IPS DF 19.7 (cell line): Measurements from ENCODE around the gene MFRP.

Source experiments
- DNase-seq: peaks from one replicate; pipeline ENCODE4 v3.0.0-alpha.2; 2013; ENCODE audit warnings: low read depth, low spot score

MFRP gene

DNA sequence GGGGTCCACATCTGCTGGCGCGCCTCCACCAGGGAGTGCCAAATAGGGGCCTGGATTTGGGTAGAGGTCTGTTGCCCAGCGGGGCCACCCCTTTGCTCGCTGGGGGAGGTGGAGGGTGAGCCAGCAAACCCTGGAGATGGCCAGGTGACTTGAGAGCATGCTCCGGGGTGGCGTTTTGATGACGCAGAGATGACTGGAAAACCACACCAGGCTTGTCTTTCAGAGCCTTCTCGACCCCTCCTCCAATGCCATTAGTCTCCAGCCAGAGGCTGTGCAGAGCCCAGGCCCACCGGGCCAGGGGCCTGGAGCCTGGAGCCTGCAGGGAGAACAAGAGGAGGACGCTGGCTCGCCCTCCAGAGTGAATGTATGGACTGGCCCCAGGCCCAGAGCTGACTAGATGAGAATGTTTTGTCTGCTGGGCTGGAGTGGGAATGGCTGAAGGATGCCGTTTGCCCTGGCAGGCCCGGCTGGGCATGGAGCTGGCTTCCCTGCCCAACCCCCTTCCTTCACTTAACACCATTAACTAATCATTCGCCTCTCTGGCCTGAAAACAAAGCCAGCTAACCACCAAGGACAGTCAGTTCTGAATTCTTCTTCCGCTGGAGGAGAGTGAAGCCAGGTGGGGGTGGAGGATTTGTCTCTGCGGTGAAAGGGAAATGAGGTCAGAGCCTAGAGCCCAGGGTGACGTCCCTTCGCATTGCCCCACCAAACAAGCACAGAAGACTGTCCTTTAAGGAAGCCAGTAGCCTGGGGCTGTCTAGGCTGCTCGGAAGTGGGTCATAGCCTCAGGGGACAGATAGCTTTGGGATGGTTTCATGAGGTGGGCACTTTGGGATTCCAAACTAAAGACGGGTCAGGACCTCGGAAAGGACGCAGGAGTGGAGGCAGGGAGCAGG, 28.0 kb downstream of the MFRP start:
- DNase-seq = no peak

DNA sequence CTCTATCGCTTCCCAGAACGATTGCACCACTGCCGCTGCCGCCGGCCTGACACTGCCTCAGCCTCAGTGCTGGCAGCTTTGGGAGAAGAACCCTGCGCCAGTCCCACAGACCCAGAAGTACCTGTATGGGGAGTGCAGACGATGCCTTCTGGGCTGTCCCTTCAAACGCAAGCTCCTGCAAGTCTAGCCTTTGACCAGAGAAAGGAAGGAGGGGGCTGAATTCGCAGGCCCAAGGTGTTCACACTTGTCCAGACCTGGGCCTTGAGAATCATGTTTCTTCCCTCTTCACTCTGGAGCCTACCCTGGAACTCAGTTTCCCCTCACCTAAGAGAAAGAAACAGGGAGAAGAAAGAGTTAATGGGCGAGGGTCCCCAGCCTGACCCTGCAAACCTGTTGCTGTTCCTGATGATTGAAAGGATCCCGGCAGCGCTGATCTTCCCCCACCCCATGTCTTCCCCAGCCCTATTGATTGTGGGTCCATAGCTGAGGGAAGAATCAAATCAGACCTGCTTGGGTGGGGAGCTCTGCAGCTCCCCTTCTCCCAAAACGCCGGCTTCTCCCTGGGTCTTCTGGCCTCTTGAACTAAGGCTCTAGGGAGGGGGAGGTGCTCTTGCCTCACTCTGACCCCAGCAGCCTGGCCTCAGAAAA, 28.8 kb downstream of the MFRP start:
- no peak for DNase-seq

DNA sequence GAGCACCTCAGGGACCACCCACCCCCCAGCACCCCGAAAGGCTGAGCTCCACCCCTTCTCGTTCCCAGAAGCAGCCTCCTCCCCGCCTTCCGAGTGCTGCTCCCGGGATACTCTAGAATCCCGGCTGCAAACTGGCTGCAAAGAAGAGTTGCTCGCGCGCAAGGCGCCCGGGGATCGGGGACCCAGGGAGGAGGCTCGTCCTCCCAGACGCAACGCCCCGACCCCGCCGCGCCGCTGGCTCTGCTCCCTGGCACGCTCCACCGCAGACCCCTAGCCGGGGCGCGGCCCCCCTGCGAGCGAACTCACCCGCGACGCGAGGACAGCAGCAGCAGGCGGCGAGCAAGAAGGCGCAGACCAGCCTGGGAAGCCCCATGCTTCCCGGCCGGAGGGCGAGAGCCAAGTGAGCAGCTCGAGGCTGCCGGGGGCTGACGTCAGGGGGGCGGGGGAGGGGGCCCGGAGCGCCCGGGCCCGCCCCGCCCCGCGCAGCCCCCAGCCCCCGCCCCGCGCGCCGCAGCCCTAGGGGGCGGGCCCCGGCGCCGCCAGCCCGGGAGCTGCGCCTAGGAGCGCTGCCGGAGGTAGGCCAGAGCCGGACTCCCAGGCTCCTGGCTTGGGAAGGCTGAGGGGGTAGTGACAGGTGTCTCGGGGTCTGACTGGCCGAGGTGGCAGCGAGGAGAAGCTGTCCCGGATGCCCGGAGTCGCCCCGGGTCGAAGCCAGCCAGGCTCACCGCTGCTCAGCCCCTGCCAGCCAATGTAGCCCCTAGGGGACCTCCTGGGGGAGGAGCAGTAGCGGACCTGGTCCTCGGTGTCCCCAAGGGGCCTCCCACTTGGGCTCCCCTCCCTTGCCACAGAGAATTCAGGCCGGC, 29.5 kb downstream of the MFRP start, which contains the start of gene MCAM:
MCAM (minus strand) TSS at position 402 of the 863 bp plus-strand sequence; CDS start at position 373, 29 bp downstream.
- DNase-seq = no peak

DNA sequence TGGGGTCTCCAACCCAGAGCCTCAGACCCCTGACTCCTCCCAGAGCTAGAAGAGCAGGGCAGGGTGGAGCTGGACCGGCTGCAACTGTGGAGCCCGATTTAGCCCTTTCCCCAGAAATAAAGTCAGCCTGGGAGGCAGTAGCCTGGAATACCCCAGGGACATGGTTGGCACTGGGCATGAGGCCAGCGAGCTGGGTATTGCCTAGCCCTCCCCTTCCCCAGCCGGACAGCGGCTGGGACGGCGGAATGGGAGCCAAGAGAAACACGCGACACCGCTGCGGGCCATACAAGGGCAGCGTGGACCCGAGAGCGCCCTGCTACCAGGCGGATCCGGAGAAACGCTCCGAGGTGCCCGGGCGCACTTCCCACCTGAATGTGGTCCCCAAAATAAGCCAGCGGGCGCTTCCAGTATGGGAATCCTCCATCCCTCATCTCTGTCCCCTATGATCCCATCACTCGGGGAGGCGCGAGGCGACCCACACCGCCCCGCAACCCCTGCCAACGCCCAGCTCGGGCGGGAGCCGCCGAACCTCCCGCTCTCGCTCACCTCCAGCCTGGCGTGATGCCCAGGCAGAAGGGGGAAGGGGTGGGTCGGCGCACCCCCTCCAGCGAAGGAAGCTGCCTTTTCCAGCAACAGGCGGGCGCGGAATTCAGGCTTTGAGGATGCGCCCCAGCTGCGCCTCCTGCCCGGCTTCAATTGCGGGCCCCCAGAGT, 30.3 kb downstream of the MFRP start:
- no peak for DNase-seq

DNA sequence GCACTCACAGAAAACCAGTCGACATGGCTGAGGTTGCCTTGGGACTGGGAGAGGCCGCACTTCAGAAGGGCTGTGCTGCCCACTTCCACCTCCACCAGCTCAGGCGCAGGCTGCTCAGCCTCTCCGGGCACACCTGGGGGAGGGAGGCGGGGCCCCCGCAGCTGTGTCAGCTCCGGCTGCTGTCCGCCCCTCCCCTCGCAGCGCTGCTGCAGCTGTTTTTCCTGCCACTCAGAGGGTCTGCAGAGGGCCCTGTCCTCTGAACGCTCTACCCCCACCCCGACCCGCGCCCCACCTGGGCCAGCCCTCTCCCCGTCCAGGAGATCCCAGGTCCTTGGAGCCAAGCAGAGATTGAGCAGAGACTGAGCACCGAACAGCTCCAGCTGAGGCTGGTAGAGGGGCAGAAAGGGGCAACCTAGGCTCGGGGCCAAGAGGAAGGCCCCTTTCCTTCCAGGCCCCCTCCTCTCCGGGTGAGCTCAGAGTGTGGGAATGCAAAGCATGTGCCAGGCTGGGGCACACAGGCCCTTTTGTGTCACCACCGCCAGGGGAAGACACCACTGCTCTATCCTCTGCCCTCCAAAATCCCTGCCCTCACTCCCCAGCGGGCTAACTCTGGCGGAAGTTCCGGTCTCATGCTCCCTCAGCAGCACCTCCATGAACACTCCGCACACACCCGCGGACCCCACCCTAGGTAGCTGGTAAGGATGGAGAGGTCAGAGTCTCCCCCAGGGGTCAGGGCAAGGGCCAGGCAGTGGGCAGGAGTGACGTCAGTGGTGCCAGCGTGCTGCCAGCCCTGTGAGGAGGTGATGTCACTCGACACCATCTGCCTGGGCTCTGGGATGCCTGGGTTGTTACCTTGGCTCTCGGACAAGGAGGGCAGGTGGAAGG, 31.1 kb downstream of the MFRP start:
- DNase-seq = no peak

DNA sequence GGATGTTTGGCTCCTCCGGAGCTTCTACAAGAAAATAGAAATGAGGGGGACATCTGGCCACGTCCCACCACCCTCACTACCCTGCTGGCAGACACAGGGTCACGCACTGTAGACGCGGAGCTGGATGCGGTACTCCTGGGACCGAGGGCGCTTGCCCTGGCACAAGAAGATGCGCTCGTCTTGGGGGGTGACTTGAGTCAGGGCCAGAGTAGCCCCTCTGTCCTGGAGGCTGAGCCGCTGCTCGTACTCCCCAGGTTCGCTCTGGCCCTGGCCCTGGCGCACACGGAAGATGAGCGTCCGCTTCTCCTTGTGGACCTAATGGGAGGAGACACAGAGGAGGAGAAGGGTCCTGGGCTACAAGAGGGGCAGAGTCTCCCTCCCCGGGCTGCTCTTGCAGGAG, 31.8 kb downstream of the MFRP start:
- DNase-seq = no peak

DNA sequence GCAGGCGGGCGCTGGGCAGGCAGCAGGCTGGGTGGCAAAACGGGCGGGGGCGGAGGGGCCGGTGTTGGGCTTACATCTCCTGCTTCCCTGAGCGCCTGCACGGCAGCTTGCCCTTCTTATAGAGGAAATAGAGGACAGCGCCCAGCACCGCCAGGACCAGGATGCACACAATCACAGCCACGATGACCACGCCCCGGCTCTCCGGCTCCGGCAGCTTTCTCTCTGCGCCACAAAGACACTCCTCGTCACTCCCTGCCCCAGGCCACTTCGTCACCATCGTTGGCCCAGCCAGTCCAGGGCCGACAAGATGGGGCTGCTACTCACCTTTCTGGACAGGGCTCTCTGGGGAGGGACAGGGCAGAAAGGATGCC, 35.8 kb downstream of the MFRP start:
- no peak for DNase-seq

DNA sequence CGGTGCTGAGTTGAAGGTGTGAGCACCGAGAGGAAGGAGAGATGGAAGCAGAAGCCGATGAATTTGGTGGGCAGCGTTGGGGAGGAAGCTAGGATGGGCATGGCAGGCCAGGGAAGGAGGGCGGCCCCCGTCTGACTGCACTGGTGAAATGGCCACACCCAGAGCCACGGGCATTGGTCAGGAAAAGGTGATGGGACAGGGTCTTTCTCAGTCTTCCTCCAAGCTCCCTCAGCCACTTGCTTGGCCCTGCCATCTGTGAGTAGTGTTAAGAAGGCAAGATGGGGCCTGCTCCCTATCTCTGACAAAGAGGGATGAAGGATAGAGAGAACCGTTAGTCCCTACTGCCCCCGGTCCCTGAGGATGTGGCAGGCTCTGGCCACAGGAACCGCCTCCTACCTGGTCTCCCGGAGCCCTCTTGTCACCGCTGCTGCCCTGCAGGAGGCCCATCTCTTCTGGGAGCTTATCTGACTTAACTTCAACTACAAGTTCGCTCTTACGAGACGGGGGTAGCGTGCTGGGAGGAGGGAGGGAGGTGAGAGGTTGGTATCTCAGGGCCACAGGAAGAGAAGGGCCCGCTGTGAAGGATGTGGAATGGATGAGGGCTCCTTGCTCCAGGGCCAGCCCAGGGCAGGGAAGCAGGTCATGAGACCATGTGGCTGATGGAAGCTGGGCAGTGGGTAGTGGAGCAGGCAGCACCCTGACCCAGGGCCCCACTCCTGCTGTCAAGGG, 36.4 kb downstream of the MFRP start:
- no peak for DNase-seq

DNA sequence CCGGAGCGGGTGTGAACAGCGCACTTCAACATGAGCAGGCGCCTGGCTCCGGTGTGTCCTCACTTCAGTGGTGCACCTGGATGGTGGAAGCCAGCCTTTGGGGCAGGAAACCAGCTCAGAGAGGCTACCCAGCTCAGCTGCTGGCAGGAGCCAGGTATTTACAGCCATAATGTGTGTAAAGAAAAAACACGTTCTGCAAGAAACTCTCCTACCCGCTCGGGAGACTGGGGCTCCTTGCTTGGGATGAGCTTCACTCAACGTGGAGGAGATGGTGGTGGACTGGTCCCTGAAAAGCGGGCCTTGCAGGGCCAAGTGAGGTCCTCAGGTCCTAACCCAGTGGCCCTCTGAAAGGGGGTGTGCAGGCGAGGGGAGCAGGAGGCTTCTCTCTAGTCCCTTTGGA, 37.1 kb downstream of the MFRP start:
- DNase-seq = no peak

DNA sequence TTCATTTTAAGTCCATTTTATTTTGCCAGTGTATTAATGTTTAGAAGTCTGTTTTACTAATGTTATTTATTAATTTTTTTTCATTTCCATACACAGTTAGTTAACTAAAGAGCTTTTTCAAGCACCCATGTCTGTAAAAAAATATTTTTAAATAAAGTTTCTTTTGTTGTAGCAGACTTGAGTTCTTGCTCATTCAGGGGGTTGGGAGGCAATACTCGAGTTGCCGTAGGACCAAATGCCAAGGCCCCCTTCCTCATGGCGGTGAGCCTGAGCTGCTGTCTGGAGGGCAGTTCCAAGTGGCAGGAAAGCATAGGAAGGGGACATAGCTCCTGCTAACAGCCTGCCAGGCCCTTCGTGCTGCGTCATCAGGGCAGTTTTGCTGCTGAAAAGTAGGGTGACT, 38.5 kb downstream of the MFRP start:
- no peak for DNase-seq

DNA sequence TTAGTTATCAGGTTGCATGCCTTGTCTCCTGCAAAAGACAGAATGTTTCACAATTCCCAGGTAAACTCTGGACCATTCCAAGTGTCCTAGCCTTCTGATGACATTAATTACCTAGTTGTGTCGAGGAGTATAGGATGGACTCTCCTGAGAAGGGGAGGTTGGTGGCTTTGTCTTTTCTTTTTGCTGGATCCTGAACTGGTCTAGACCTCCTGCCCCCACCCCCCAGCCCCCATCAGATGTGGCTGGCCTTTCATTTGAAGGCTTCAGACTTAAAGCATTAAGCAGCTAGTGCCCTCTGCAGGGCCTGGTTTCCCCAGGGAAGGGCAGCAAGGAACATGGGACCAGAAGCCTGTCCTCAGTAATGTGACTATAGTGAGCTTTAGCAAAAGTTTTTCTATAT, 39.3 kb downstream of the MFRP start:
- no peak for DNase-seq

DNA sequence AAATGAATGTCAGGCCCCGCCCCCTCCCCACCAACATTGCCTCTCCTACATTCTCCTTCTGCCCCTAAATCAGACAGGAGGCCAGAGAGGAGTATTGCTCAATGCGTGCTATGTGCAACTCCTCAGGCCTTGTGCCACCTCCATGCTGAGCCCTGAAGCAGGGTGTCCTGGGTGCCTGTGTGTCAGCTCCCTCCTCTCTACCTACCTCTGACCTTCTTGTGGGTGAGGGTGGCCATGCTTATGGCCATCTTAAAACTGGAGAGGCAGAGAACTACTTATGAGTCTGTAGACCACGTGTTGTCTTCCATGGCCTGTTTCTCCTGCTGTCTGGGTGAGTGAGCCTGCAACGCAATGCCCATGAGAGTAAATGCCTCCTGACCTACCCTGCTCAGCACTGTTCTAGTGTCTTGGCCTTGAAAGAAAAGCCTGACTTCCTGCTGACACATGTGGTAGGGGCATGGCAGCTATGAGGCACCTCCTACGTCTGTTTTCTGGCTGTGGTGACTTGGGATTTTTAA, 40.1 kb downstream of the MFRP start:
- no peak for DNase-seq

DNA sequence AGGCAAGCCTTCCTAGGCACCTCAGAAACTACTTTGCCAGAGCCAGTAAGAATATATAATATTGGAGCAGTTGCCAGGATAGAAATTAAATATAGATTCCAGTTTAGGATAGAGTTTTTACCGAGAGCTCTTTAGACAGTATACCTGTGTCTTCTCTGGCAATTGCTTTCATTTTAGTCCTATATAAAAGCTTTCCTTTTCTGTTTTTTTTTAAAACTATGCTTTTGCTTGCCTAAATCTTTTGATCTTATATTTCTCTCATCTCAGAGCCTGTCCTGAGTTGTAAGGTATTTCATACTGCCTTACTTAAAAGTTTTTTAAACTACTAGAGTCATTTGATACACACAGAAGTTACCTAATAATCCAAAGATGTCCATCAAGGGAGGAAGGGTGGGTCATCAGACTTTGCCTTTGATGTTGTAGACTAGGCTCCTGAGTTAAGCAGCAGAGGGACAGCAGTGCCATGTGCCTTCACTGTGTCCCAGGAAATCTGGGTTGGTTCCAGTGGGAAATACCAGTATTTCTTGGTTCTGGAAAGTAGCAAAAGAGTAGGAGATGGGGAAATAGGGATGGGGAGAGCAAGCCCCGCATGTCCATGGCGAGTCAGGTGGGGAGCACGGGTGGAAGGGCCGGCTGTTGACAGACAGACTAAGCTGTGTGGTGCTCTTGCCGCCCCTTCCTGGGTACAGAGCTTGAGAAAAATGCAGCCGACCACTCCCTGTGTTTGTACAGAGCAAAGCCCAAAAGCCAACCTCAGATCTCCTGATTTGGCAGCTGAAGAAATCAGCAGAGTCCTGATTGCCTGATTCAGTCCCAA, 40.7 kb downstream of the MFRP start:
- DNase-seq = no peak

DNA sequence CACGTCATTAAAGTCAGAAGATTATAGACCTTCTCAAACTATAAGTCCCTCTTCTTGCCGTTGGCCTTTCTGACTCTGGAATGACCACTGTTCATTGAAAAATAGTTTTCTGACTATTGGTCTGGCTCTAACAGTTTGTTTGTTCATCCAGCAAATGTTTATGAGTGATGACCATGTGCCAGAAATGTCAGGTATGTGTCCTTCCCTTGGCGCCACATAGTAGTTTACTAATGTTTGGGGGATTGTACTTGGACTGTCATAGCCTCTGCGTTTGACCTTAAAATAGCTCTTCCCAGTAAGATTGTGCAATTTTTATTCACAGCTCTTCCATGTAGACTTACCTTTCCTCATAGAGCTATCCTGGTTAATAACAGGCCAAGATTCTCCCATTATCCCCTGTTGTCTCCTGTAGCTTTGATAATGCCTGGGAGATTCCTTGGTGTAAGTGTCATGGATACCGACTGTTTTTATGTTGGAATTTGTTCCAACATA, 43.2 kb downstream of the MFRP start:
- no peak for DNase-seq

DNA sequence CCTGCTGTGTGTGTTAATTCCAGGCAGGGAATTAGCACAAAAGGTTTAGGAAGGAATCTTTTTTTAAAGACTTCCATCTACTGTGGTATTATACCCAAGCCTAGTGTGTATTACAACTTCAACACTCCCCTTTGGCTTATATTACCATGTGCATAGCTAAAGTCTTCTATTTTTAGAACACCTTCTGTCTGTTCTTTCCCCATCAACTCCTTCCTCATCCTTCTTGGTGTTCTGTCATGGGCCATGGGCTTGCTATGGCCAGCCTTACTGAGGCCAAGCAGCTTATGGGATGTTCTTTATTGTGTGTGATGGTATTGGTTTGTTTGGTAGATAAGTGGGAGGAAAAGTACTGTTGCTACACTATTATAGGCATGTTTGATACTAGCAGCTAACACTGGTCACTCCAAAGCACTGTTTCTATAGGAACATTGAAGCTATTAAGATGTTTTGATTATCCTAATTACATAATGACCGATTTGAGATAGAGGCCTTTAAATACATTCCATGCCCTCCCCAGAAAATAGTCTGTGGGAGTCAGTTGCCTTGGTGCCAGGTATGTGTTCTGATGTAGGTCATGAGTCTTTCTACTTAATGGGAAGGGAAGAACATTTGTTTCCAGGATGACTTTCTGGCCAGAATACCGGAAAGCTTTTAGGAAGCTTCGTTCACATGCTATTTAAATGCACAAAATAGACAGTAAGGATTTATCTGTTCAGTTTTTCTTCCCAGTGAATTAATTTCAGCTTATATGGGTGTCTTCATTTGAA, 46.1 kb downstream of the MFRP start:
- no peak for DNase-seq

DNA sequence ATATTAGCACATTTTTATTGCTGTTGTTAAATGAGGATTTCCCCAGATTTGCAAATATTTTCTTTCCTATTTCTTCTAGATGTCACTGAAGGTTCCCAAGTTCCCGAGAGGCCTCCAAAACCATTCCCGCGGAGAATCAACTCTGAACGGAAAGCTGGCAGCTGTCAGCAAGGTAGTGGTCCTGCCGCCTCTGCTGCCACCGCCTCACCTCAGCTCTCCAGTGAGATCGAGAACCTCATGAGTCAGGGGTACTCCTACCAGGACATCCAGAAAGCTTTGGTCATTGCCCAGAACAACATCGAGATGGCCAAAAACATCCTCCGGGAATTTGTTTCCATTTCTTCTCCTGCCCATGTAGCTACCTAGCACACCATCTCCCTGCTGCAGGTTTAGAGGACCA, 47.1 kb downstream of the MFRP start:
- no peak for DNase-seq

DNA sequence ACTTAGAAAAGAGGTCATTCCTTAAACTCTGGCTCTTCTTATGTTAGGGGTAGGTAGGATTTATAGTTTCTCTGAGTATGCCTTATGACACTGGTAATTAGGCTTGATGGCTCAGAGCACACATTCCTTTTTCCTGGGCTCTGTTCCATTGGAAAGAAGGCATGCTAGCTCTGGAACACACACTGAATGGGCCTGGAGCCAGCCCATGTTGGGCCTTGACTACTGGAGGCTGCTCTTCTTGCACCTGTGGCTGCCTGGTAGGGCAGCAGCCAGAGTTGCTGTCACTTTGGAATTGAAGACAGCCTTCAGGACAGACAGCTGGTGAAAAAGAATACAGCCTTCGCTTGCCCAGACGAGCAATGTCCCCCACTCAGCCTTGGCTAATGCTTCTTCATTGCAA, 47.8 kb downstream of the MFRP start:
- no peak for DNase-seq

DNA sequence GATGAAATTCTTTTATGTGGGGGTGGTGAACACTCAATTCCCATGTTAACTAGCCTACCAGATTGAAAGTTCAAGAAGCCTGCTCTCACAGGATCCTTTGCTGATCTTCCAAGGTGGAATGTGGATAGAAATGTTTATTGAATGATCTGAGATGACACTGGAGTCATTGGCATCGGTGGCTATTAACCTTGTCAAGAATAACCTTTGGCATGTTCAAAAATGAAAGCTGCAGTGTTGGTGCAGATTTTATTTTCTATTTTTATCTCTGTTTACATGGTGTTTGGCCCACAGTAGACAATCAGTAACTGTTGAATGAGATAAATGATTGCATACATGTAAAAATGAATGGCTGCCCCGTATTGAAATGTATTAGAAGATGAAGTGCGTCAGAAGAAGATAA, 48.6 kb downstream of the MFRP start:
- no peak for DNase-seq
